ENCODE results near the gene WWOX.

Gene WWOX

DNA sequence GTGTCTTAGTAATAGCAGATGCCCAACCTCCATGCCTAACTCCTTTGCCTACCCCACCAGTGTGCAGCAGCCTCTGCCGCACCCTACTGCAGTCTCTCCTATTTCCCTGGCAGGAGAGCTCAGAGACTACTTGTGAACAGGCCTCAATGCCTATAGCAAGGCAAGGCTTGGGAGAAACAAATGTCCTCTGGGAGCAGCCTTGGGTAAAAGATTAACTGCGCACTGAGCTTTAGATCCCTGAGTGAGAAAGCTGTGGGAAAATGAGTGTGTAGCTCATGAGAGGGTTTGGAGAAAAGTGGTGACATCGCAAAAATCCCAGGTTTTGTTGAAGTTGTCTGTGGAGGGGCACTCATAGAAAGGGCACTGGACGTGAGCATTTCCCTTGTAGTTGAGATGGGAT is 335.8 kb downstream of the WWOX start:
- DNase-seq (ENCODE audit: low read depth, low spot score): no peak

GRCh38 chr16:78436023-78436422 is 336.6 kb downstream of the WWOX start:
- DNase-seq (ENCODE audit: low read depth, low spot score): no peak

DNA sequence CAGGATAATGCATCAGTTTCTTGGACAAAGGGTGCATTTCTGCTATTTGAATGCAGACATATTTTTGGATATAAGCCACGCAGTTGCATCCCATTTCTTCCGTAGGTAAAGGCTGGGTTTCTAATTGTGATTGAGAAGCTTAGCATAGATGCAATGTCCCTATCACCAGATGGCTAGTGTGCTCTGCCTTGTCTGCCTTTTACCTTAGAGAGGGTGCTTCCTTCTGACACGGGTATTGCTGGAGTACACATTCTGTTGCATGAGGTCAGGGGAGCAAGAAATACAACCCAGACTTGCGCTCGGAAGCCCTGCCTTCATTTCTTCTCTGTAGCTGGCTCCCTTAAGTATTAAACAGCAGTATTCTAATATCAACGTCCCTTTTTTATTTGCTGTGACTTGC is 337.4 kb downstream of the WWOX start:
- no peak for DNase-seq (ENCODE audit: low read depth, low spot score)

- DNase-seq (ENCODE audit: low read depth, low spot score): no peak
Measured at GRCh38 chr16:78437352-78437968, 338.0 kb downstream of the WWOX start.

GRCh38 chr16:78438219-78438618 is 338.8 kb downstream of the WWOX start:
- DNase-seq (ENCODE audit: low read depth, low spot score): no peak

GRCh38 chr16:78438632-78439031 is 339.2 kb downstream of the WWOX start:
- no peak for DNase-seq (ENCODE audit: low read depth, low spot score)

GRCh38 chr16:78439646-78440045 is 340.2 kb downstream of the WWOX start:
- DNase-seq (ENCODE audit: low read depth, low spot score): no peak

DNA sequence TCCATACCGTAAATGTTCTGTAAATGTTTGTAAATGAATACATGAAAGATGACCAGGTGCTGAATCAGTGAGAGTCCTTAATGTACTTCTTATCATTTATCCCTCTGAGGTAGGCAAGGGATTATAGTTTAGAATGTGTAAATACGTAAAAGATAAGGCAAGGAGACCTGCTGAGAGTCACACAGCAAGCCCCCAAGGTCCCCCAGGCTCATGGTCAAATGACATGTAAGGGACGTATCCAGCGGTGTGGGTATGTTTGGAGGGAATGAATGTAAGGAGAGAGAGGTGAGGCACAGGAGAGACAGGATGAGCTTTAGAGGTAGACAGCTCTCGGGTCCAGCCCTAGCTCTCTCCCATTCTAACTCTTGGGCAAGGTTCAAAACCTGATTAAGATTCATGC is 341.8 kb downstream of the WWOX start:
- no peak for DNase-seq (ENCODE audit: low read depth, low spot score)

GRCh38 chr16:78443542-78444364 is 344.3 kb downstream of the WWOX start:
- no peak for DNase-seq (ENCODE audit: low read depth, low spot score)

GRCh38 chr16:78445818-78446217 is 346.4 kb downstream of the WWOX start:
- no peak for DNase-seq (ENCODE audit: low read depth, low spot score)

DNA sequence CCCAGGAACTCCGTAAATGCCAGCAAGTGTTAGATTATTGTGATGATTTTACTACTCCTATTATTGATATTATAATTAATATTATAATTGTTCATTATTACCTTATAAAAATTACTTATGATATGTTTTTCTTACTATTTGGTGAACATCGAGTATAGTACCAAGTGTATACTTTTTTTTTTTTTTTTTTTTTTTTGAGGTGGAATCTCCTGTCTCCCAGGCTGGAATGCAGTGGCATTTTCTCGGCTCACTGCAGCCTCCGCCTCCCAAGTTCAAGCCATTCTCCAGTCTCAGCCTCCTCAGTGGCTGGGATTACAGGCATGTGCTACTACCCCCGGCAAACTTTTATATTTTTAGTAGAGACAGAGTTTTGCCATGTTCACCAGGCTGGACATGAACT is 347.0 kb downstream of the WWOX start:
- no peak for DNase-seq (ENCODE audit: low read depth, low spot score)

- DNase-seq (ENCODE audit: low read depth, low spot score): no peak
Measured at GRCh38 chr16:78446992-78447563, 347.6 kb downstream of the WWOX start.

DNA sequence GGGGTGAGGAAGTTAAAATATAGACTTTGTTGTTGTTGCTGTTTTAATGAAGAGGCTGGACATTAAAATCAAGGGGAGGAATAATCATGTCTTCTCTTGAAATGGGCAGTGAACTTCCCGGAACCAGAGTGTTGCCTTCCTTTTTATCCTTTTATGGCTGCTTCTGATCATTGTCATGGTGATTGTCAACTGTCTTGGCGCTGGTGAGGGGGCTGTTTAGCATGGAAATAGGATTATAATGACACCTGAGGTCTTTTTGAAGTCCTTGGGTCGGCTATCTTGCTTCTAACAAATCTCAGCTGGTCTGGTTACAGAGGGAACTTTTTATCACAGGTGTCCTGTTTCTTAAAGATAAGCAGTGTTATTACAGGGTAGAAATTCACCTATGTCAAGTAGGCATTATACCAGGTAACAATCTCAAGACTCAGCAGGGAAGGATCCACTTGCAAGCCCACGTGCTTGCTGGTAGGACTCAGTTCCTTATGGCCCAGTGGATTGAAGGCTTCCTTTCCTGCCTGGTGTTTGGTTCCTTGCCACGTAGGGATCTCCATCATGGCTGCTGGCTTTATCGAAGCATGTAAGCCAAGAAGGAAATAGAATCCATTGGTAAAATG is 349.3 kb downstream of the WWOX start:
- no peak for DNase-seq (ENCODE audit: low read depth, low spot score)

DNA sequence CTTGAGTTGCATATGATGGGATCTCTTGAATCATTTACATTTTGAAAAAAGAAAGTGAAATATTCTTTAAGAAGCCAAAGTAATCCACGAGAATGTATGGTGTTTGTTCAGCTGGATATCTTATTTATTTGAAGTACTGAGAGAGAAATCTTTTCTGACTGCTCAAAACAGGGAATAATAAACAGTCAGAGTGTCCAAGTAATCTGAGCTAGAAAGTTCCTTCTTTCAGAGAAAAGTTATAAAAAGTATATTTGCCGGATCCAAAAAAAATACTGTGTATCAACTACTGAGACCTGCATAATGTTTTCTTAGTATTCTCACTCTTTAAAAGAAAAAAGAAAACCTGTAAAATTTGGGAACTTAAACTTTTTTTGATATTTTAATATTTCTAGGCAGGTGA is 350.8 kb downstream of the WWOX start:
- DNase-seq (ENCODE audit: low read depth, low spot score): no peak

DNA sequence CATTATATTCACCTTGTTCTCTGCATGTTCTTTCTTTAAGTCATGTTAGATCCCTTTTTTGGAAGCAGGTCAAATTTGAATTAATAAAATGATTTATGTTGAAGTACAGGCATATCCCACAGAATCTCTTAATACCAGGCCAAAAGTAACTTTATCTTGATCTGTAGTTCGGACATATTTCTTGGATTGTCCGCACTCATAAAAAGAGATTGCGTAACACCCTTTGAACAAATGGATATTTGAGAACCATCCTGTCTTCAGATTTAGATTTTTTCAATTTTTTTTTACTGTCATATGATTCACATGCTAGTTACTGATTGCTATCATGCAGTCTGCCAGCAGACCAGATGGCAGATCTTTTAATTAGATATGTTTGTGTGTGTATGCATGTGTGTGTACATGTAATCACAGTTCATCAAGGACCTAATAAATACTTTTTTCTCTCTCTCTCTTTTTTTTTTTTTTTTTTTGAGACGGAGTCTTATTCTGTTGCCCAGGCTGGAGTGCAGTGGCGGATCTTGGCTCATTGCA is 352.6 kb downstream of the WWOX start:
- DNase-seq (ENCODE audit: low read depth, low spot score): no peak

DNA sequence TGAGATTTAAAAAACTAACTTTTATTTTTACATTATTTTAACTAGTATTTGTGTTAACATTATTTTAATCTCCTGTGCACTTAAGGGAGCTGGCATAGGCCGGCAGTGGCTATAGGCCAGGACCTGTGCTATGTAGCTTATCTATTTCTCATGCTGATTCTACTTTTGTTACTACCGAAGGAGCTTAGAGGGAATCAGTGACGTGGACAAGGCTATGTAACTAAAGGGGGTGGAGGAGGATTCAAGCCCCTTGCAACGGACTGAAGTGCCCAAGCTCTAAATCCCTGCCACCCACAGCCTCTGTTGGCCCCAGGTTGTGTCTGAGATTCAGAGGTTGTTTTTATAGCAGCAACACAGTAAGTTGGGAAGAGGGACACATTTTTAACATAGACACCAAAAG is 356.4 kb downstream of the WWOX start:
- DNase-seq (ENCODE audit: low read depth, low spot score): no peak

DNA sequence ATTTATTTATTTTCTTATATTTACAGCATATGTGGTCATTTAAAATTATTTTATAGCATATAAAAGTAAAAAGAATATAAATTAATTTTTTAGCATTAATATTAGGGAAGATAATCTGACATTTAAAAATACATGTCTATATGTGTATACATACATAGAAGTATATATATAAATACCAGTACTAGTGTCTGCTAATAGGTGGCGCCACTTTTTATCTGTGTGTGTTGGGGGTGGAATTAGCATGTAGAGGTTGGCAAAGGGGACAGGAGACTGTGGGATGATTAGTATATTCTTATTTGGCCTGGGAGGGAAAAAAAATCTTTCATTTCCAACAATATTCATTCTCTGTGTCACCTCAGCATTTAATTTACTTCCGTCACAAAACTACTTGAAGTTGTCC is 359.1 kb downstream of the WWOX start:
- no peak for DNase-seq (ENCODE audit: low read depth, low spot score)

GRCh38 chr16:78460428-78460827 is 361.0 kb downstream of the WWOX start:
- no peak for DNase-seq (ENCODE audit: low read depth, low spot score)

DNA sequence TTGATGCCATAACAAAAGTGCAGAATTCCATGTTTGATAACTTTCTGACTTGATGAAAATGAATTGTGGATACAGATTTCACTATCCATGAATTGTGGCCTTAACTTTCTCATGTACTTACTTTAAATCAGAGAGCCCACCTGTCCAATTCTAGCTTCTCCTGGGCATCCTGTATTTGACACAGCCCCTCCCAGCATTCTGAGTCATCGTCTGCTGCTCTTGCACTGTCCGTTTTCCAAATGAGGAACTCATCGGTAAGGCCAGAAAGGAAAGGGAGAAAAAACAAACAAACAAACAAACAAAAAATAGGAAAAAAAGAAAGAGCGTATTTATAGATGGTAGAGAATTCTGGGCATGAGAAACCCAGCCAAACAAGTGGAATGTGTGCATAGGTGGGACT is 361.6 kb downstream of the WWOX start:
- no peak for DNase-seq (ENCODE audit: low read depth, low spot score)

- no peak for DNase-seq (ENCODE audit: low read depth, low spot score)
Measured at GRCh38 chr16:78461496-78462287, 362.2 kb downstream of the WWOX start.
